NCI-H526 (cell line): Measurements from ENCODE around the gene SLC19A1.
A peak's percentile ranks its signal among the peaks of the same experiment; 100 is the strongest.

Experiments used
- DNase-seq, 2 experiments: peaks; one replicate each; lab custom pipeline; 2025; lab: John Stamatoyannopoulos, UW

SLC19A1 gene

GRCh38 chr21:45491623-45492022 lies 50.6 kb downstream of the SLC19A1 start:
- no peak for DNase-seq

- no peak for DNase-seq
Observed at GRCh38 chr21:45491056-45491455, 51.2 kb downstream of the SLC19A1 start.

GRCh38 chr21:45490049-45490731 lies 52.0 kb downstream of the SLC19A1 start:
- no peak for DNase-seq

GRCh38 chr21:45489722-45489982 lies 52.6 kb downstream of the SLC19A1 start:
- no peak for DNase-seq

GRCh38 chr21:45488931-45489721 lies 53.1 kb downstream of the SLC19A1 start:
- DNase-seq: no peak

- no peak for DNase-seq
Observed at GRCh38 chr21:45487891-45488600, 54.2 kb downstream of the SLC19A1 start.

GRCh38 chr21:45487161-45487806 lies 55.0 kb downstream of the SLC19A1 start:
- no peak for DNase-seq

- no peak for DNase-seq
Observed at GRCh38 chr21:45486443-45487160, 55.6 kb downstream of the SLC19A1 start.

GRCh38 chr21:45485686-45486442 lies 56.4 kb downstream of the SLC19A1 start:
- no peak for DNase-seq

- DNase-seq: no peak
Observed at GRCh38 chr21:45484318-45484717, 57.9 kb downstream of the SLC19A1 start.

- DNase-seq: peak in 1 of 2 experiments; percentile 31
Observed at GRCh38 chr21:45482899-45483821, 59.1 kb downstream of the SLC19A1 start.

- no peak for DNase-seq
Observed at GRCh38 chr21:45481977-45482898, 60.0 kb downstream of the SLC19A1 start.

- DNase-seq: no peak
Observed at GRCh38 chr21:45481566-45481965, 60.7 kb downstream of the SLC19A1 start.

- no peak for DNase-seq
Observed at GRCh38 chr21:45480701-45481500, 61.3 kb downstream of the SLC19A1 start.

- DNase-seq: no peak
Observed at GRCh38 chr21:45479691-45480675, 62.3 kb downstream of the SLC19A1 start.

GRCh38 chr21:45478816-45479669 lies 63.2 kb downstream of the SLC19A1 start:
- no peak for DNase-seq
